ENCODE measurements around the gene CYCS. TPM values are rescaled to one million over a fixed set of nuclear protein-coding genes. Genes with fewer than 3 reads are reported as not detected.
A peak's percentile ranks its signal among the peaks of the same experiment; 100 is the strongest.
"Not testable (repeated sequence)": the region's sequence is repeated elsewhere in the genome, so short reads cannot be mapped to it uniquely, and the experiment has no call there.

Gene CYCS
- total and polyA plus RNA-seq, 11 donors, result 125 to 774 (median 524) TPM

- ATAC-seq, result no peak
- Histone ChIP-seq H3K4me3 (no peak overlapping the region), H3K27ac (no peak overlapping the region), H3K4me1 (no peaks in the 10 kb centered on the region), H3K36me3 (peaks cover 0 to 12% (median 0%) of the 10 kb centered on the region in 9 donors), H3K27me3 (no peaks in the 10 kb centered on the region), H3K9me3 (no peaks in the 10 kb centered on the region)
- TF ChIP-seq POLR2A (IDR thresholded peaks at IDR 0.05), result no peak
- TF ChIP-seq CTCF (IDR thresholded peaks at IDR 0.05), result no peak
- DNase-seq, result no peak
- intact Hi-C loops (cut with DNase I), result no loop called here
- 95 to 97% (median 96%) methylated on average over 7 of the region's 7 CpGs for WGBS, 4 donors
These were observed 44.6 kb upstream of the CYCS start for GRCh38 chr7:25169683-25170082.

- DNase-seq, result no peak
- Histone ChIP-seq H3K4me1 (no peaks in the 10 kb centered on the region), H3K9me3 (no peaks in the 10 kb centered on the region), H3K27me3 (no peaks in the 10 kb centered on the region), H3K36me3 (peaks cover 0 to 16% (median 0%) of the 10 kb centered on the region in 9 donors), H3K4me3 (no peak overlapping the region), H3K27ac (no peak overlapping the region)
- ATAC-seq, result no peak
- intact Hi-C loops (cut with DNase I), result no loop called here
- 71 to 86% (median 80%) methylated on average over 4 of the region's 4 CpGs for WGBS, 4 donors
- TF ChIP-seq CTCF (IDR thresholded peaks at IDR 0.05), result no peak
- TF ChIP-seq POLR2A (IDR thresholded peaks at IDR 0.05), result no peak
These were observed 43.1 kb upstream of the CYCS start for GRCh38 chr7:25168145-25168544.

- no peak for TF ChIP-seq CTCF (IDR thresholded peaks at IDR 0.05)
- TF ChIP-seq POLR2A (IDR thresholded peaks at IDR 0.05), result no peak
- H3K9me3 ChIP-seq, result no peaks in the 10 kb centered on the region
- H3K36me3 ChIP-seq, result peaks cover 0 to 16% (median 0%) of the 10 kb centered on the region in 9 donors
- H3K27ac ChIP-seq, result no peak overlapping the region
- WGBS, 4 donors, result 78 to 98% (median 90%) methylated on average over 3 of the region's 3 CpGs
- no peak for DNase-seq
- H3K4me3 ChIP-seq, result no peak overlapping the region
- intact Hi-C loops (cut with DNase I), result no loop called here
- H3K4me1 ChIP-seq, result no peaks in the 10 kb centered on the region
- no peak for ATAC-seq
- H3K27me3 ChIP-seq, result no peaks in the 10 kb centered on the region
These were observed 42.3 kb upstream of the CYCS start for GRCh38 chr7:25167262-25167843.

GRCh38 chr7:25159983-25160596, 35.0 kb upstream of the CYCS start:
- H3K27me3 ChIP-seq, H3K4me1 ChIP-seq, H3K9me3 ChIP-seq, H3K27ac ChIP-seq, ATAC-seq, H3K4me3 ChIP-seq, H3K36me3 ChIP-seq, DNase-seq: not testable (repeated sequence)
- WGBS, 4 donors, result 45 to 52% (median 50%) methylated on average over 11 of the region's 11 CpGs
- intact Hi-C loops (cut with DNase I), result loop anchor here in 1 of 10 donors (2.0 kb wide), 1 partner anchor 61 kb away; no protein-coding TSS in a partner anchor
- TF ChIP-seq CTCF (IDR thresholded peaks at IDR 0.05), result peak; percentile 44 to 71 (median 59)
